ENCODE measurements around the gene CNTN2. TPM values are rescaled to one million over a fixed set of nuclear protein-coding genes. Genes with fewer than 3 reads are reported as not detected.

CNTN2 gene
- total RNA-seq, 1 experiment from 2014 or later, result not detected

GRCh38 chr1:205069371-205070125, 26.5 kb downstream of the CNTN2 start:
- Histone ChIP-seq H3K4me3 (ENCODE audit: low read depth in 2 of 2, low read length in 2 of 2) (no peak overlapping the region), H3K9me3 (ENCODE audit: control insufficient read depth, insufficient read depth, low read depth, low read length) (no peaks in the 10 kb centered on the region), H3K36me3 (ENCODE audit: control insufficient read depth, insufficient read depth, low read length) (no peaks in the 10 kb centered on the region), H3K4me1 (ENCODE audit: control insufficient read depth, insufficient read depth, low read length) (no peaks in the 10 kb centered on the region; the same call in 1 of the 2 replicates), H3K27me3 (ENCODE audit: control insufficient read depth, insufficient read depth, low read length) (no peaks in the 10 kb centered on the region), H3K27ac (ENCODE audit: low read length) (no peak overlapping the region)
- TF ChIP-seq CTCF (IDR thresholded peaks at IDR 0.05), result no peak
- TF ChIP-seq TCF7L2 (IDR thresholded peaks at IDR 0.05; ENCODE audit: low read depth, low read length), result no peak
- TF ChIP-seq SIN3A (IDR thresholded peaks at IDR 0.05; ENCODE audit: borderline replicate concordance, insufficient read depth, low read depth, low read length), result no peak
- no peak for TF ChIP-seq REST (IDR thresholded peaks at IDR 0.05; ENCODE audit: insufficient read depth in 1 of 2, low read depth in 2 of 2, low read length in 1 of 2)
- no peak for TF ChIP-seq POLR2AphosphoS5 (IDR thresholded peaks at IDR 0.05; ENCODE audit: low read depth, low read length)
- ChIA-PET CTCF (interaction anchor here (1.7 kb wide), 1 partner anchor 8 kb away, joined by 6 read pairs; no protein-coding TSS in a partner anchor), POLR2A (no interaction called here)
- no peak for DNase-seq (ENCODE audit: low read depth, low spot score)
- intact Hi-C loops (cut with micrococcal nuclease; ENCODE audit: unreplicated experiment) (loop anchor here (5.0 to 10.0 kb wide), 2 partner anchors 188 to 265 kb away; no protein-coding TSS in a partner anchor), in situ Hi-C loops (cut with HindIII; ENCODE audit: low pct_unique_long_range_greater_than_20kb, low sequenced_read_pairs) (no loop called here)
- no peak for ATAC-seq
- BruUV-seq (replicated peaks), result no TSS peak

GRCh38 chr1:205071028-205071409, 28.0 kb downstream of the CNTN2 start:
- ATAC-seq, result no peak
- Histone ChIP-seq H3K9me3 (ENCODE audit: control insufficient read depth, insufficient read depth, low read depth, low read length) (no peaks in the 10 kb centered on the region), H3K36me3 (ENCODE audit: control insufficient read depth, insufficient read depth, low read length) (no peaks in the 10 kb centered on the region), H3K4me3 (ENCODE audit: low read depth in 2 of 2, low read length in 2 of 2) (no peak overlapping the region), H3K4me1 (ENCODE audit: control insufficient read depth, insufficient read depth, low read length) (no peaks in the 10 kb centered on the region; the same call in 1 of the 2 replicates), H3K27me3 (ENCODE audit: control insufficient read depth, insufficient read depth, low read length) (no peaks in the 10 kb centered on the region), H3K27ac (ENCODE audit: low read length) (no peak overlapping the region)
- ChIA-PET CTCF (interaction anchor here (0.6 to 1.7 kb wide), 3 partner anchors 9 to 200 kb away, joined by 3 to 12 read pairs (median 6); no protein-coding TSS in a partner anchor), POLR2A (no interaction called here)
- BruUV-seq (replicated peaks), result no TSS peak
- DNase-seq (ENCODE audit: low read depth, low spot score), result no peak
- in situ Hi-C loops (cut with HindIII; ENCODE audit: low pct_unique_long_range_greater_than_20kb, low sequenced_read_pairs) (no loop called here), intact Hi-C loops (cut with micrococcal nuclease; ENCODE audit: unreplicated experiment) (no loop called here)
- TF ChIP-seq POLR2AphosphoS5 (IDR thresholded peaks at IDR 0.05; ENCODE audit: low read depth, low read length) (no peak), REST (IDR thresholded peaks at IDR 0.05; ENCODE audit: insufficient read depth in 1 of 2, low read depth in 2 of 2, low read length in 1 of 2) (no peak), SIN3A (IDR thresholded peaks at IDR 0.05; ENCODE audit: borderline replicate concordance, insufficient read depth, low read depth, low read length) (no peak), TCF7L2 (IDR thresholded peaks at IDR 0.05; ENCODE audit: low read depth, low read length) (no peak), CTCF (IDR thresholded peaks at IDR 0.05) (no peak)

Measured in Panc1 (cell line).